Testis (tissue), 2 donors: Measurements from ENCODE around the gene MCUR1.
"Not testable (repeated sequence)": the region's sequence is repeated elsewhere in the genome, so short reads cannot be mapped to it uniquely, and the experiment has no call there.

Experiments used
- POLR2A ChIP-seq: fragments of 450-650 bp; IDR thresholded peaks from one replicate; pipeline ENCODE4 v1.6.1; 2017; ENCODE audit warnings: antibody characterized with exemption, mild to moderate bottlenecking, moderate library complexity
- TF ChIP-seq, protein P1 (sequence below), 3 experiments: fragments of 450-650 bp in 2 of 3; fragments of 200-600 bp in 1 of 3; sonication (generic) in 1 of 3; IDR thresholded peaks; one replicate each; pipeline ENCODE4 v1.5.1; 2016 to 2019; ENCODE audit warnings: antibody characterized with exemption in 3 of 3, mild to moderate bottlenecking in 2 of 3, moderate library complexity in 1 of 3

DNA sequence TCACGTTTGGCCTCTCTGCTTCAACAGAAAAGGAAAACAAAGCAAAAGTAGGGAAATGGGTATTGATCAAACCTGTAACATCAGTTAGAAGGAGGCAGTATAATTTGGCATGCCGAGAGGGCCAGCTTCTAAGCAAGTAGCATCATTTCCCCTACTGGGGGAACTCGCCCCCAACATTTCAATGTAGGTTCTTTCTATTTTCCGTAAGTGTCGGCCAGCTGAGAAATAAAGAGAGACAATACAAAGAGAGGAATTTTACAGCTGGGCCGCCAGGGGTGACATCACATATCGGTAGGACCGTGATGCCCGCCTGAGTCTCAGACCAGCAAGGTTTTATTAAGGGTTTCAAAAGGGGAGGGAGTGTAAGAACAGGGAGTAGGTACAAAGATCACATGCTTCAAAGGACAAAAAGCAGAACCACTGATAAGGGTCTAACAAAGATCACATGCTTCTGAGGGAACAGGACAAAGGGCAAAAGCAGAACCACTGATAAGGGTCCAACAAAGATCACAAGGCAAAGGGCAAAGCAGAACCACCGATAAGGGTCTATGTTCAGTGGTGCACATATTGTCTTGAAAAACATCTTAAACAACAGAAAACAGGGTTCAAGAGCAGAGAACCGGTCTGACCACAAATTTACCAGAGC, 14.4 kb upstream of the MCUR1 start:
- TF ChIP-seq, protein P1, sequence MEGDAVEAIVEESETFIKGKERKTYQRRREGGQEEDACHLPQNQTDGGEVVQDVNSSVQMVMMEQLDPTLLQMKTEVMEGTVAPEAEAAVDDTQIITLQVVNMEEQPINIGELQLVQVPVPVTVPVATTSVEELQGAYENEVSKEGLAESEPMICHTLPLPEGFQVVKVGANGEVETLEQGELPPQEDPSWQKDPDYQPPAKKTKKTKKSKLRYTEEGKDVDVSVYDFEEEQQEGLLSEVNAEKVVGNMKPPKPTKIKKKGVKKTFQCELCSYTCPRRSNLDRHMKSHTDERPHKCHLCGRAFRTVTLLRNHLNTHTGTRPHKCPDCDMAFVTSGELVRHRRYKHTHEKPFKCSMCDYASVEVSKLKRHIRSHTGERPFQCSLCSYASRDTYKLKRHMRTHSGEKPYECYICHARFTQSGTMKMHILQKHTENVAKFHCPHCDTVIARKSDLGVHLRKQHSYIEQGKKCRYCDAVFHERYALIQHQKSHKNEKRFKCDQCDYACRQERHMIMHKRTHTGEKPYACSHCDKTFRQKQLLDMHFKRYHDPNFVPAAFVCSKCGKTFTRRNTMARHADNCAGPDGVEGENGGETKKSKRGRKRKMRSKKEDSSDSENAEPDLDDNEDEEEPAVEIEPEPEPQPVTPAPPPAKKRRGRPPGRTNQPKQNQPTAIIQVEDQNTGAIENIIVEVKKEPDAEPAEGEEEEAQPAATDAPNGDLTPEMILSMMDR (IDR thresholded peaks at IDR 0.05): not testable (repeated sequence)
- TF ChIP-seq POLR2A: not testable (repeated sequence)
